Stimulated activated memory B cell treated with anti-CD40 and anti-IgM and Interleukin-4, amounts not matched to agents 10 μg/mL and 1 μg/mL and 100 μg/mL, for 72 hours (primary cell): ENCODE results near the gene SLC41A1.

Experiments used
- ATAC-seq: fragments of 150-1000 bp; cut with Tn5 transposase; 2 replicates; pipeline ENCODE4 v1.10.0; 2021
- H3K27ac Mint-ChIP-seq: one replicate; pipeline ENCODE4 v1.8.0; 2022; ENCODE audit warnings: mild to moderate bottlenecking, mixed read lengths
- H3K27me3 Mint-ChIP-seq: one replicate; pipeline ENCODE4 v1.8.0; 2022; ENCODE audit warnings: mixed read lengths
- H3K36me3 Mint-ChIP-seq: one replicate; pipeline ENCODE4 v1.8.0; 2022; ENCODE audit warnings: mixed read lengths
- H3K4me1 Mint-ChIP-seq: one replicate; pipeline ENCODE4 v1.8.0; 2022; ENCODE audit warnings: mixed read lengths
- H3K4me3 Mint-ChIP-seq: one replicate; pipeline ENCODE4 v1.8.0; 2022; ENCODE audit warnings: mild to moderate bottlenecking, moderate library complexity, mixed read lengths
- H3K9me3 Mint-ChIP-seq: one replicate; pipeline ENCODE4 v1.8.0; 2022; ENCODE audit warnings: mixed read lengths

The SLC41A1 gene

GRCh38 chr1:205766038-205766437 is 47.0 kb downstream of the SLC41A1 start:
- Mint-ChIP-seq H3K4me1 (peaks cover 14% of the 10 kb centered on the region), H3K4me3 (no peak overlapping the region), H3K9me3 (no peaks in the 10 kb centered on the region), H3K27ac (no peak overlapping the region), H3K27me3 (no peaks in the 10 kb centered on the region), H3K36me3 (peaks cover 33% of the 10 kb centered on the region)
- ATAC-seq: no peak

GRCh38 chr1:205764578-205764977 is 48.4 kb downstream of the SLC41A1 start:
- ATAC-seq: no peak
- Mint-ChIP-seq H3K36me3 (peaks cover 27% of the 10 kb centered on the region), H3K27ac (no peak overlapping the region), H3K4me1 (peaks cover 14% of the 10 kb centered on the region), H3K9me3 (no peaks in the 10 kb centered on the region), H3K27me3 (no peaks in the 10 kb centered on the region), H3K4me3 (no peak overlapping the region)

- peaks cover 14% of the 10 kb centered on the region for H3K4me1 Mint-ChIP-seq
- no peak overlapping the region for H3K4me3 Mint-ChIP-seq
- no peak for ATAC-seq
- no peaks in the 10 kb centered on the region for H3K9me3 Mint-ChIP-seq
- peaks cover 21% of the 10 kb centered on the region for H3K36me3 Mint-ChIP-seq
- H3K27me3 Mint-ChIP-seq: no peaks in the 10 kb centered on the region
- no peak overlapping the region for H3K27ac Mint-ChIP-seq
These were observed 49.0 kb downstream of the SLC41A1 start for GRCh38 chr1:205763980-205764379.

- Mint-ChIP-seq H3K9me3 (no peaks in the 10 kb centered on the region), H3K27me3 (no peaks in the 10 kb centered on the region), H3K36me3 (peaks cover 16% of the 10 kb centered on the region), H3K4me3 (no peak overlapping the region), H3K27ac (no peak overlapping the region), H3K4me1 (no peaks in the 10 kb centered on the region)
- no peak for ATAC-seq
These were observed 52.4 kb downstream of the SLC41A1 start for GRCh38 chr1:205760606-205761005.

- Mint-ChIP-seq H3K4me3 (no peak overlapping the region), H3K27ac (no peak overlapping the region), H3K27me3 (no peaks in the 10 kb centered on the region), H3K9me3 (no peaks in the 10 kb centered on the region), H3K36me3 (peaks cover 16% of the 10 kb centered on the region), H3K4me1 (no peaks in the 10 kb centered on the region)
- ATAC-seq: no peak
These were observed 56.4 kb downstream of the SLC41A1 start for GRCh38 chr1:205756552-205756951.

GRCh38 chr1:205754857-205755256 is 58.1 kb downstream of the SLC41A1 start:
- Mint-ChIP-seq H3K27me3 (no peaks in the 10 kb centered on the region), H3K4me1 (no peaks in the 10 kb centered on the region), H3K9me3 (no peaks in the 10 kb centered on the region), H3K27ac (no peak overlapping the region), H3K36me3 (peaks cover 7% of the 10 kb centered on the region), H3K4me3 (no peak overlapping the region)
- ATAC-seq: no peak

GRCh38 chr1:205751036-205751651 is 61.9 kb downstream of the SLC41A1 start:
- no peak overlapping the region for H3K4me3 Mint-ChIP-seq
- peak overlapping the region; percentile 93 for H3K27ac Mint-ChIP-seq
- no peaks in the 10 kb centered on the region for H3K27me3 Mint-ChIP-seq
- no peak for ATAC-seq
- H3K4me1 Mint-ChIP-seq: peaks cover 23% of the 10 kb centered on the region
- no peaks in the 10 kb centered on the region for H3K9me3 Mint-ChIP-seq
- H3K36me3 Mint-ChIP-seq: peaks cover 12% of the 10 kb centered on the region

GRCh38 chr1:205750138-205751035 is 62.6 kb downstream of the SLC41A1 start, which contains the start of gene NUCKS1:
TSS of gene NUCKS1 (minus strand) at chr1:205750182. CDS start at chr1:205749973, 209 bp downstream.
- H3K9me3 Mint-ChIP-seq: no peaks in the 10 kb centered on the region
- H3K36me3 Mint-ChIP-seq: peaks cover 13% of the 10 kb centered on the region
- H3K4me1 Mint-ChIP-seq: peaks cover 24% of the 10 kb centered on the region
- peak; percentile 94 for ATAC-seq
- H3K4me3 Mint-ChIP-seq: peak within 1 kb of the TSS; percentile 98
- peak within 1 kb of the TSS; percentile 93 for H3K27ac Mint-ChIP-seq
- H3K27me3 Mint-ChIP-seq: no peaks in the 10 kb centered on the region

GRCh38 chr1:205749234-205750137 is 63.5 kb downstream of the SLC41A1 start:
- peak overlapping the region; percentile 93 for H3K27ac Mint-ChIP-seq
- peaks cover 24% of the 10 kb centered on the region for H3K4me1 Mint-ChIP-seq
- peak overlapping the region; percentile 98 for H3K4me3 Mint-ChIP-seq
- H3K9me3 Mint-ChIP-seq: no peaks in the 10 kb centered on the region
- H3K27me3 Mint-ChIP-seq: no peaks in the 10 kb centered on the region
- ATAC-seq: peak; percentile 92
- H3K36me3 Mint-ChIP-seq: peaks cover 13% of the 10 kb centered on the region

- peaks cover 31% of the 10 kb centered on the region for H3K4me1 Mint-ChIP-seq
- no peaks in the 10 kb centered on the region for H3K27me3 Mint-ChIP-seq
- ATAC-seq: peak; percentile 21
- H3K27ac Mint-ChIP-seq: peak overlapping the region; percentile 93
- peak overlapping the region; percentile 98 for H3K4me3 Mint-ChIP-seq
- peaks cover 18% of the 10 kb centered on the region for H3K36me3 Mint-ChIP-seq
- no peaks in the 10 kb centered on the region for H3K9me3 Mint-ChIP-seq
These were observed 64.4 kb downstream of the SLC41A1 start for GRCh38 chr1:205748403-205749233.

GRCh38 chr1:205746757-205747412 is 66.1 kb downstream of the SLC41A1 start:
- peaks cover 47% of the 10 kb centered on the region for H3K4me1 Mint-ChIP-seq
- no peaks in the 10 kb centered on the region for H3K27me3 Mint-ChIP-seq
- no peak overlapping the region for H3K27ac Mint-ChIP-seq
- H3K9me3 Mint-ChIP-seq: no peaks in the 10 kb centered on the region
- no peak overlapping the region for H3K4me3 Mint-ChIP-seq
- peaks cover 18% of the 10 kb centered on the region for H3K36me3 Mint-ChIP-seq
- ATAC-seq: no peak

GRCh38 chr1:205744403-205744802 is 68.6 kb downstream of the SLC41A1 start:
- H3K36me3 Mint-ChIP-seq: peaks cover 20% of the 10 kb centered on the region

GRCh38 chr1:205743977-205744376 is 69.0 kb downstream of the SLC41A1 start:
- Mint-ChIP-seq H3K9me3 (no peaks in the 10 kb centered on the region), H3K27me3 (no peaks in the 10 kb centered on the region), H3K4me3 (peak overlapping the region; percentile 16), H3K27ac (peak overlapping the region; percentile 57), H3K4me1 (peaks cover 61% of the 10 kb centered on the region), H3K36me3 (peaks cover 23% of the 10 kb centered on the region)
- no peak for ATAC-seq

More at GRCh38 chr1:205744403-205744802, 68.6 kb downstream of the SLC41A1 start:
- ATAC-seq: no peak
- Mint-ChIP-seq H3K4me3 (no peak overlapping the region), H3K4me1 (peaks cover 57% of the 10 kb centered on the region), H3K27ac (peak overlapping the region; percentile 57), H3K9me3 (no peaks in the 10 kb centered on the region), H3K27me3 (no peaks in the 10 kb centered on the region)

GRCh38 chr1:205741681-205742080 is 71.3 kb downstream of the SLC41A1 start:
- H3K4me1 Mint-ChIP-seq: peaks cover 53% of the 10 kb centered on the region
- H3K27me3 Mint-ChIP-seq: no peaks in the 10 kb centered on the region
- no peaks in the 10 kb centered on the region for H3K9me3 Mint-ChIP-seq
- peaks cover 25% of the 10 kb centered on the region for H3K36me3 Mint-ChIP-seq
- no peak overlapping the region for H3K4me3 Mint-ChIP-seq
- ATAC-seq: no peak
- H3K27ac Mint-ChIP-seq: peak overlapping the region; percentile 58
